Erythroblast (primary cell): ENCODE data around the gene TBX4.

ENCODE experiments used
- GATA1 ChIP-seq: IDR thresholded peaks from 2 replicates; pipeline ENCODE4 v1.6.1; 2011; ENCODE audit warnings: low read depth, mild to moderate bottlenecking, control low read depth, low read length, moderate library complexity
- POLR2A ChIP-seq: IDR thresholded peaks from 2 replicates; pipeline ENCODE4 v1.6.1; 2011; ENCODE audit warnings: mild to moderate bottlenecking, low read length

DNA sequence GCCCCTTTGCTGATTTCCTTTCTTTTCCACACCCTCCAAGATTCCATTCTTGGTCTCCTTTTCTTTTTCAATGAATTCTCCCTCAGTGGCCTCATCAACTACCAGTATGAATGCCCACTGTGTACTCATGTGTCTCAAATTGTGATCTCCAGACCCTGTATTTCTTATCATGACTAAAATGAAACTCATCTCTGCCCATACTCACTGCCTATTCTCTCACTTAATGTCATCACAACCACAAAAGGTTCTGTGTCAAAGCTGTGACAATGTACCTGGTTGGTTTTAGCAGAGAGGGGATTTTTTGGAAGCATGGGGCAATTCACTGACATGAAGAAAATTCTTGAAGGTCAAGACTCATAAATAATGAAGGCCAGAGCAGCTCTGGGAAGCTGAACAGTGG, 11.5 kb upstream of the TBX4 start:
- no peak for TF ChIP-seq POLR2A
- TF ChIP-seq GATA1, result no peak
